SK-N-MC (cell line): ENCODE results near the gene KIAA0825.
A peak's percentile ranks its signal among the peaks of the same experiment; 100 is the strongest.
"Not testable (repeated sequence)": the region's sequence is repeated elsewhere in the genome, so short reads cannot be mapped to it uniquely, and the experiment has no call there.

ENCODE experiments used
- DNase-seq: peaks from one replicate; pipeline ENCODE4 v3.0.0-alpha.2; 2011; ENCODE audit warnings: low read depth, low spot score
- H3K27ac ChIP-seq: fragments of 200-600 bp; sonication (generic); 2 replicates; pipeline ENCODE4 v1.5.1; 2016; ENCODE audit warnings: mixed run types
- H3K36me3 ChIP-seq: fragments of 200-600 bp; sonication (generic); 2 replicates; pipeline ENCODE4 v1.6.1; 2017; ENCODE audit warnings: antibody characterized with exemption, low read length, mixed read lengths; ENCODE audit not compliant: insufficient read depth
- H3K4me3 ChIP-seq: fragments of 200-600 bp; sonication (generic); 2 replicates; pipeline ENCODE4 v1.5.1; 2016
- H3K9ac ChIP-seq: fragments of 200-600 bp; sonication (generic); 2 replicates; pipeline ENCODE4 v1.8.0; 2017; ENCODE audit warnings: mixed run types, mixed read lengths; ENCODE audit not compliant: insufficient read length
- H3K9me3 ChIP-seq: fragments of 200-600 bp; sonication (generic); 2 replicates; pipeline ENCODE4 v1.6.1; 2017; ENCODE audit warnings: low read depth, mild to moderate bottlenecking, antibody characterized with exemption, low read length, moderate library complexity, mixed read lengths
- EZH2 ChIP-seq: fragments of 200-600 bp; sonication (generic); IDR thresholded peaks from one replicate; pipeline ENCODE4 v1.6.1; 2017; ENCODE audit warnings: antibody characterized with exemption
- FOXP2 ChIP-seq: optimal IDR thresholded peaks from 2 replicates; pipeline ENCODE3; 2011; ENCODE audit warnings: mild to moderate bottlenecking, moderate library complexity; ENCODE audit not compliant: insufficient read depth; ENCODE audit errors: extremely low read length, control extremely low read depth
- POLR2AphosphoS5 ChIP-seq: IDR thresholded peaks from 2 replicates; pipeline ENCODE4 v1.6.1; 2012; ENCODE audit warnings: mild to moderate bottlenecking, low read depth, low read length, borderline replicate concordance

Gene KIAA0825

DNA sequence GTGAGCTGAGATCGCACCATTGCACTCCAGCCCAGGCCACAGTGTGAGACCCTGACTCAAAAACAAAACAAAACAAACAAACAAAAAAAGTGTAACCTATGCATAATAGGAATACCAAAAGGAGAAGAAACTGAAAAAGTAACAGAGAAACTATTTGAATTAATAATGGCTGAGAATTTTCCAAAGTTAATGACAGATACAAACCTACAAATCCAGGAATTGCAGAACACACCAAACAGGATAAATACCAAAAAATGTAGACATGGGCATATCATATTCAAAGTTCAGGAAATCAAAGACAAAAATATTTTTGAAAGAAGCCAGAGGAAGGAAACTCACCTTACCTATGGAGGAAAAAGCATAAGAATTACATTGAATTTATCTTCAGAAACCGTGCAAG, 493.3 kb downstream of the KIAA0825 start:
- TF ChIP-seq FOXP2, result no peak
- TF ChIP-seq POLR2AphosphoS5, result no peak
- H3K4me3 ChIP-seq, result no peak overlapping the region
- H3K36me3 ChIP-seq, result no peaks in the 10 kb centered on the region
- H3K27ac ChIP-seq, result no peak overlapping the region
- no peak for DNase-seq
- no peaks in the 10 kb centered on the region for H3K9me3 ChIP-seq
- H3K9ac ChIP-seq, result no peak overlapping the region

GRCh38 chr5:94116317-94116716, 502.1 kb downstream of the KIAA0825 start:
- H3K36me3 ChIP-seq, H3K27ac ChIP-seq, H3K9ac ChIP-seq: not testable (repeated sequence)

DNA sequence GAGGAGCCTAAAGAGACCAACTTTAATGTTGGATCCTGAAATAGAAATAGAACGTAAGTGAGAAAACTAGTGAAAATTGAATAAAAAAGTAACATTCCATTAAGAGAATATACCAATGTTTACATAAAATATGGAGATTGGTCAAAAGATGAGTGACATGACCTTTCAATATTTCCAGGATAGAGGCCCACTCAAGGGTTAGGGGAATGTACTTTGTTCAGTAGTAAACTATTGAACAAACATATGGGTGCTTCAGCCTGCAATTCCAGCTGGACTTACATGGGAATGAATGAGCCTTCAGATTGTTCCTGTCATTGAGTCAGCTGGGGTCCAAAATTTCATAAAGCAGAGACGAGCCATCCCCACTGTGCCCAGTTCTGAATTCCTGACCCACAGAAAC, 505.3 kb downstream of the KIAA0825 start:
- Histone ChIP-seq H3K9ac (no peak overlapping the region), H3K9me3 (no peaks in the 10 kb centered on the region), H3K27ac (no peak overlapping the region), H3K36me3 (no peaks in the 10 kb centered on the region), H3K4me3 (no peak overlapping the region)
- TF ChIP-seq EZH2 (no peak), FOXP2 (no peak), POLR2AphosphoS5 (no peak)
- DNase-seq, result no peak

More at GRCh38 chr5:94116317-94116716, 502.1 kb downstream of the KIAA0825 start:
- not testable (repeated sequence) for H3K4me3 ChIP-seq, H3K9me3 ChIP-seq, DNase-seq

DNA sequence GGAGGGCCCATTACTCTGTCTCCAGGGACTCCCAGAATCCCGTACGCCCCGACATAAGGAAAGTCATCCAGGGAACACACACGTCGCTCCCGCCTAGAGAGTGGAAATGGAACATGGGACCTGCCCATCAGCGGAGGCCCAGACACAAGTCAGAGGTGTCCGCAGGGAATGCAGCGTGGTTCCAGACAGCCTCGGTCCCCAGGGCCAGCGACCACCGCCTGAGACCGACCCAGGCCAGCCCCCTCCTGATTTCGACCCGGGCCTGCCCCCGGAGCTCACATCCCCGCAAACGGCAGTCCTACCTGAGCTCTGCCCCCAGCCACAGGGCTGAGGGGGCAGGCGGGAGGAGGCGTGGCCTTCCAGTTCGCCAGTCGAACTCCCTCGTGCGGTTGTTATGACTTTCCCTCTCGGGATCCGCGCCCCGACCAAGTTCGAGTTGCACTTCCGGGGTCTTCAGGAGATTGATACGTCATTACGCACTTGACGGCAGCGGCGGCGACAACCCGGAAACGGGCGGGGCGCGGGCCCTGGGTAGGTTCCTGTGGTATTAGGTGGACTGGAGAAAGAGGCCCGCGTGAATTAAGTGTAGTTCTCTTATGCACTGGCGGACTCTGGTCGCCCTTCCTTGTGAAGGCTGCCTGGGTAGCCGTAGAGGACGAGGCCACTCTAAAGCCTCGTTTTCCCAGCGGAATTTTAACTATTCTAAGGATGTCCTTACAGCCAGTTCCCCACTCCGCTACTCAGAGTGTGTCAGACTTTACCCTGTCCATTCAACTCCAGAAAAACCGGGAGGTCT, 507.0 kb downstream of the KIAA0825 start:
- H3K9me3 ChIP-seq, result no peaks in the 10 kb centered on the region
- H3K36me3 ChIP-seq, result peaks cover 4% of the 10 kb centered on the region; the same call in 1 of the 2 replicates
- peak overlapping the region; percentile 98 for H3K4me3 ChIP-seq
- no peak for TF ChIP-seq FOXP2
- TF ChIP-seq POLR2AphosphoS5, result peak; percentile 79
- no peak for TF ChIP-seq EZH2
- peak overlapping the region; percentile 62; the same call in 1 of the 2 replicates for H3K27ac ChIP-seq
- peak; percentile 85 for DNase-seq
- peak overlapping the region; percentile 89 for H3K9ac ChIP-seq

GRCh38 chr5:94103514-94104245, 514.7 kb downstream of the KIAA0825 start:
- Histone ChIP-seq H3K36me3 (peaks cover 4% of the 10 kb centered on the region; the same call in 1 of the 2 replicates), H3K9ac (no peak overlapping the region), H3K4me3 (no peak overlapping the region), H3K27ac (no peak overlapping the region), H3K9me3 (peaks cover 11% of the 10 kb centered on the region; the same call in 1 of the 2 replicates)
- no peak for TF ChIP-seq EZH2
- no peak for TF ChIP-seq FOXP2
- TF ChIP-seq POLR2AphosphoS5, result no peak
- DNase-seq, result no peak
